Subcutaneous adipose tissue (tissue), 4 donors: Measurements from ENCODE around the gene TOMM6. TPM values are rescaled to one million over a fixed set of nuclear protein-coding genes. Genes with fewer than 3 reads are reported as not detected.

Source experiments
- CTCF ChIP-seq: fragments of 450-650 bp; IDR thresholded peaks from one replicate; pipeline ENCODE4 v1.5.1; 2016; ENCODE audit warnings: low read depth, mild to moderate bottlenecking, control low read depth, antibody characterized with exemption, moderate library complexity
- total RNA-seq, 4 donors: library from RNA; depleted of rRNA; stranded (reverse); fragments of >200 nt; gene quantifications; one replicate each; pipeline ENCODE4 v1.1.0, GENCODE V29; 2016

Gene TOMM6
- total RNA-seq, 4 donors from 2014 or later = 74.9 to 164 (median 94.5) TPM

DNA sequence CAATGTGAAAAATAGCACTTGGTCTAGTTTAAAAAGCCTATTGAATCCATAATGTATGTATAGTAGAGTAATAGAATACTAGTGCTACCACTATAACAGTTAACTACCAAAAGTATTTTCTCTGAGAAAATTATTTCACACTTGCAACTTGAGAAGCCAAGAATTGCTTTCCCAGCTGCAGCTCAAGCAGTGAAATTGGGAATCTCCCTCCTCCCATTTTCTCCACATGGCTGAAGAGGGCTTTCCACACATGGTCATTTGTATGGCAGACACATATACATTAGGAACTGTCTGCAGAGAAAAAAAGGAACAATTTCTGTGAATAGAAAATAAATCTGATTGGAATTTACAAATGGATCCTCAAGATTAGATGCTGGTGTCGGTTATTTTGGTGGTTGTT lies 34.5 kb downstream of the TOMM6 start:
- no peak for TF ChIP-seq CTCF

DNA sequence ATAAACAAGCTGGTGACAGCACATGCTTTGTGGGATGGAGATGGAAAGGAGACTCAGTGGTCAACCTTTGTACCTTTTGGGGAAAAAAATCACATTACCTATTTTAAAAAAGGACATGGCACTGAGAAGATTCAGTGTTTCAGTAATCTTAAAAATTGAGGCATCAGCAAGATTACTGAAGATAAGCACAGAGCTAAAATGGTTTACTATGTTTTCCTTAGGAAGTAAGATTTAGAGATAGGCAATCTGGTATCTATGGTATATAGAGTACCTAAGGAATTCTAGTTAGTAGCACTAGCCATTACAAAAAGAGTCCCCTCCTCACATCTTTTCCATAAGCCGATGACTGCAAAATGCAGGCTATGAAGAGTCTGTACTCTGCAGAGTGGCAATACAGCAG lies 35.7 kb downstream of the TOMM6 start:
- no peak for TF ChIP-seq CTCF

DNA sequence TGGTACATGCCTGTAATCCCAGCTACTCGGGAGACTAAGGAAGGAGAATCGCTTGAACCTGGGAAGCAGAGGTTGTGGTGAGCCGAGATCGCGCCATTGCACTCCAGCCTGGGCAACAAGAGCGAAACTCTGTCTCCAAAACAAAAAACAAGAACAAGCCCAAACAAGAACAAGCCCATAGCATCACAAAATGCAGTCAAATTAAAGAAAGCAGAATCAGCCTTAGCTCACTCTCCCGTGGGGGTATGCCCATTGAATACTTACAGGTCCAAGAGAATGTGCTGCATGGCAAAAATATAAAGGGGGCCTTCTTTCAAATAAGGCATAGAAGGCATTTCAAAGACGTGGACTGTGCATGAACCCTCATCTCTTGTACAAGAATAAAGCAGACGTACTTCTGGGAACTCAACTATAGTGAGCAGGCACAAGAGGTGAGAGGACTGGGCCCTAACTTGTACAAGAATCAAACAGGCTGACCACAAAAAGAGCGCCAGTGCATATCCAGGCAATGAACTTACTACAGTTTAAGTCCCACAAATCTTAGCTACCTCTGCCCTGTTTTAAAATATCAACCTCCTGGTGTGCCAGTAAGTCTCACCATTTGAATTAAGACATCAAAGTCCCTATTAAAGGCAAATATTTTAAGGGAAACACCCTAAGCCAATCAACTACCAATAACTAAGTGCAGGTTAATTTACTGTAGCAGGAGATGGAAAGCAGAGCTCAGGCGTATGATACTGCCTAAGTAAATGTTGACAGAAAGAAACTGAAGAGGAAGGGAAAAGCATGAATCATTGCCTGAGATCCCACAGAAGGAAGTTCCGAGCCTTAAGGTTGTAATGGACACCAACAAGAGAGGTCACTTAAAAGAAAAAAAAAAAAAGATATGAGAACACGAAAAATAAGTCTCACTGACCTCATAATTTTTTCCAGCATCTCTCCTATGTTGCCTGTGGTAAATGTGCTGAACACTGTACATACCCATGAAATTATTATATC lies 37.4 kb downstream of the TOMM6 start:
- no peak for TF ChIP-seq CTCF

- TF ChIP-seq CTCF = no peak
These were observed 39.0 kb downstream of the TOMM6 start for GRCh38 chr6:41826343-41827022.

- TF ChIP-seq CTCF = no peak
These were observed 44.8 kb downstream of the TOMM6 start for GRCh38 chr6:41832263-41832662.

- TF ChIP-seq CTCF = no peak
These were observed 48.6 kb downstream of the TOMM6 start for GRCh38 chr6:41836022-41836659.

DNA sequence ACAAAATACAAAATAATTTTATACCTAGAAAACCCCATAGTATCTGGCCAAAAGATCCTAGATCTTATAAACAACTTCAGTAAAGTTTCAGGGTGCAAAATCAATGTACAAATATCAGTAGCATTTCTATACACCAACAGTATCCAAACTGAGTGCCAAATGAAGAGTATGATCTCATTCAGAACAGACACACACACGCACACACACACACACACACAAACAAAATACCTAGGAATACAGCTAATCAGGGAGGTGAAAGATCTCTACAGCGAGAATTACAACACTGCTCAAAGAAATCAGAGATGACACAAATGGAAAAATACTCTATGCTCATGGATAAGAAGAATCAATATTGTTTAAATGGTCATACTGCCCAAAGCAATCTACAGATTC lies 49.2 kb downstream of the TOMM6 start:
- no peak for TF ChIP-seq CTCF
